HepG2 (cell line): ENCODE data around the gene ZNF860. TPM values are rescaled to one million over a fixed set of nuclear protein-coding genes. Genes with fewer than 3 reads are reported as not detected.
A peak's percentile ranks its signal among the peaks of the same experiment; 100 is the strongest.
"Not testable (repeated sequence)": the region's sequence is repeated elsewhere in the genome, so short reads cannot be mapped to it uniquely, and the experiment has no call there.

ENCODE experiments used
- ATAC-seq: fragments of 200-7000 bp; cut with Tn5 transposase; 3 replicates; pipeline ENCODE4 v1.9.1; 2020; ENCODE audit warnings: mild to moderate bottlenecking, moderate library complexity
- BruUV-seq: library from RNA; stranded (reverse); fragments of 400-500 nt; replicated peaks from 2 replicates; lab custom pipeline; 2021; lab: Mats Ljungman, UMichigan
- CTCF ChIA-PET: fragments of 300-600 bp; formaldehyde crosslinking; extraction: SDS; loops from one replicate; lab custom pipeline; 2021; ENCODE audit warnings: low total read pairs, inconsistent platforms, low intra/inter-chr PET ratio; lab: Yijun Ruan, JAX
- POLR2A ChIA-PET: fragments of 350-600 bp; sonication (Branson Sonifier 250); formaldehyde crosslinking; loops from one replicate; lab custom pipeline; 2020; ENCODE audit warnings: antibody characterized with exemption, inconsistent platforms; lab: Yijun Ruan, JAX
- DNase-seq: peaks from one replicate; pipeline ENCODE4 v3.0.0-alpha.2; 2015; ENCODE audit warnings: low spot score
- FAIRE-seq: peaks from 3 replicates; lab custom pipeline; 2011; peaks lifted over from hg19 to GRCh38; lab: Jason Lieb, UNC
- H2AFZ ChIP-seq: one replicate; pipeline ENCODE4 v1.6.1; 2011; ENCODE audit warnings: low read length, inconsistent platforms
- H3K27ac ChIP-seq: fragments of 300-600 bp; 3 replicates; pipeline ENCODE4 v1.8.0; 2011; ENCODE audit warnings: mixed run types, mild to moderate bottlenecking, mixed read lengths, low read length, inconsistent platforms; ENCODE audit not compliant: insufficient read depth; ENCODE audit errors: extremely low read length
- H3K27me3 ChIP-seq, 2 experiments: fragments of 200-600 bp in 1 of 2; 2 replicates in 1 of 2; 3 replicates in 1 of 2; pipeline versions ENCODE4 v1.6.0 to v1.8.0; 2011; ENCODE audit warnings: low read length in 2 of 2, mild to moderate bottlenecking in 2 of 2, moderate library complexity in 2 of 2, inconsistent platforms in 1 of 2; ENCODE audit not compliant: insufficient read depth in 2 of 2, control insufficient read depth in 1 of 2
- H3K36me3 ChIP-seq, 2 experiments: fragments of 200-600 bp in 1 of 2; replicated peaks in 1 of 2; 2 replicates in 1 of 2; 3 replicates in 1 of 2; pipeline versions ENCODE4 v1.5.1 to v1.8.0; 2011; ENCODE audit warnings: low read length in 2 of 2, inconsistent platforms in 1 of 2; ENCODE audit not compliant: insufficient read depth in 2 of 2, control insufficient read depth in 1 of 2
- H3K4me1 ChIP-seq: 2 replicates; pipeline ENCODE4 v1.5.1; 2012; ENCODE audit warnings: low read length, inconsistent platforms; ENCODE audit not compliant: insufficient read depth
- H3K4me2 ChIP-seq: 2 replicates; pipeline ENCODE4 v1.6.0; 2011; ENCODE audit warnings: low read depth, low read length, inconsistent platforms
- H3K4me3 ChIP-seq, 3 experiments: fragments of 200-600 bp in 1 of 3; sonication (generic), shearing (Covaris generic) in 1 of 3; replicated peaks in 1 of 3; 2 replicates each; pipeline ENCODE4 v1.5.1; 2011 to 2016; ENCODE audit warnings: low read length in 3 of 3, inconsistent platforms in 2 of 3, low read depth in 2 of 3, mild to moderate bottlenecking in 2 of 3, control low read depth in 1 of 3, mixed read lengths in 1 of 3; ENCODE audit not compliant: insufficient read depth in 1 of 3
- H3K79me2 ChIP-seq: one replicate; pipeline ENCODE4 v1.6.1; 2011; ENCODE audit warnings: low read length, inconsistent platforms; ENCODE audit not compliant: insufficient read depth
- H3K9ac ChIP-seq: 2 replicates; pipeline ENCODE4 v1.6.0; 2011; ENCODE audit warnings: mild to moderate bottlenecking, low read depth, low read length, inconsistent platforms; ENCODE audit not compliant: insufficient read depth
- H3K9me3 ChIP-seq: 2 replicates; pipeline ENCODE4 v1.5.1; 2012; ENCODE audit warnings: mild to moderate bottlenecking, low read length
- H4K20me1 ChIP-seq: 2 replicates; pipeline ENCODE4 v1.6.0; 2011; ENCODE audit warnings: inconsistent platforms, mild to moderate bottlenecking, low read length, moderate library complexity; ENCODE audit not compliant: insufficient read depth
- CTCF ChIP-seq: sonication (generic); formaldehyde crosslinking; IDR thresholded peaks from 2 replicates; pipeline ENCODE4 v1.5.0; 2020; ENCODE audit warnings: mild to moderate bottlenecking, missing genetic modification reagents, moderate library complexity
- FOXA1 ChIP-seq, 2 experiments: fragments of 450-650 bp in 1 of 2; sonication (generic) in 1 of 2; formaldehyde crosslinking in 1 of 2; IDR thresholded peaks; 2 replicates each; pipeline versions ENCODE4 v1.4.0 to v1.6.1; 2016 to 2020; ENCODE audit warnings: missing genetic modification reagents in 1 of 2
- STAG1 ChIP-seq: sonication (generic); formaldehyde crosslinking; IDR thresholded peaks from 2 replicates; pipeline ENCODE4 v1.4.0; 2020; ENCODE audit warnings: missing genetic modification reagents
- WGBS: methylation state at CpG from one replicate; pipeline ENCODE4 v1.1.6; 2017; ENCODE audit warnings: low lambda C conversion rate; 5-methylcytosine and 5-hydroxymethylcytosine counted together
- in situ Hi-C: cut with HindIII; loops from 2 replicates; pipeline ENCODE4 v1.10.0; 2017; ENCODE audit warnings: low pct_unique_long_range_greater_than_20kb; ENCODE audit not compliant: extremely low pct_ligation_motif_present
- intact Hi-C: fragments of 100-400 bp; cut with micrococcal nuclease; formaldehyde crosslinking; loops from one replicate; pipeline ENCODE4 v1.10.0; 2022; ENCODE audit not compliant: unreplicated experiment
- polyA plus RNA-seq, 8 experiments: library from polyadenylated mRNA; depleted of rRNA in 3 of 8; stranded (reverse) in 7 of 8; unstranded in 1 of 8; fragments of >200 nt; fragmentation: Illumina TruSeq in 4 of 8; extraction: Trizol in 4 of 8; gene quantifications; 2 replicates each; pipeline versions ENCODE4 v1.2.1 to v1.2.3, GENCODE V29; 2011 to 2016; ENCODE audit warnings: low read depth in 4 of 8, missing spikeins in 1 of 8, mixed read lengths in 1 of 8; ENCODE audit not compliant: insufficient read depth in 1 of 8
- total RNA-seq, 5 experiments: library from RNA; depleted of rRNA; stranded (reverse); fragments of >200 nt; fragmentation: Illumina TruSeq; extraction: Trizol; gene quantifications; 2 replicates each; pipeline ENCODE4 v1.2.3, GENCODE V29; 2016; ENCODE audit warnings: low read depth in 1 of 5

ZNF860 gene
- total and polyA plus RNA-seq, 2 of the 13 experiments (the other 11 are each of a cell fraction or from before 2014, with no cell fraction given) = 0.55 to 0.73 TPM

GRCh38 chr3:32010699-32011098 is 29.1 kb downstream of the ZNF860 start:
- H3K4me1 ChIP-seq; intact Hi-C loops; H3K36me3 ChIP-seq; POLR2A ChIA-PET; H3K9ac ChIP-seq; H3K79me2 ChIP-seq; H3K4me3 ChIP-seq; in situ Hi-C loops; FAIRE-seq; BruUV-seq; H2AFZ ChIP-seq; H4K20me1 ChIP-seq; H3K27ac ChIP-seq; CTCF ChIA-PET; DNase-seq; H3K4me2 ChIP-seq; H3K27me3 ChIP-seq; ATAC-seq; H3K9me3 ChIP-seq; TF ChIP-seq FOXA1 (IDR thresholded peaks at IDR 0.05): not testable (repeated sequence)
- peak; percentile 37 for TF ChIP-seq STAG1
- peak; percentile 49 for TF ChIP-seq CTCF (CRISPR knock-in tag)
- peak; percentile 62 for TF ChIP-seq FOXA1 (CRISPR knock-in tag; IDR thresholded peaks at IDR 0.05)
- 54% methylated on average over 4 of the region's 7 CpGs for WGBS

GRCh38 chr3:32015638-32016037 is 34.1 kb downstream of the ZNF860 start:
- in situ Hi-C loops = loop anchor here (5.0 kb wide), 1 partner anchor 127 kb away; no protein-coding TSS in a partner anchor
- WGBS = 33% methylated on average over 3 of the region's 3 CpGs
- H3K4me2 ChIP-seq, H3K36me3 ChIP-seq, H3K79me2 ChIP-seq, POLR2A ChIA-PET, H3K4me3 ChIP-seq, DNase-seq, H3K27me3 ChIP-seq, BruUV-seq, H2AFZ ChIP-seq, ATAC-seq, H3K9ac ChIP-seq, H3K27ac ChIP-seq, H4K20me1 ChIP-seq, intact Hi-C loops, CTCF ChIA-PET, H3K9me3 ChIP-seq, FAIRE-seq: not testable (repeated sequence)
- peaks cover 11% of the 10 kb centered on the region for H3K4me1 ChIP-seq
